HUES6 (cell line): Measurements from ENCODE around the gene TCF7L1.

Source experiments
- H3K27ac ChIP-seq: 2 replicates; pipeline ENCODE4 v1.7.0; 2013; ENCODE audit warnings: low read depth, mild to moderate bottlenecking, low read length, inconsistent platforms
- H3K27me3 ChIP-seq: 2 replicates; pipeline ENCODE4 v1.6.1; 2013; ENCODE audit warnings: low read length; ENCODE audit not compliant: control insufficient read depth, insufficient read depth
- H3K36me3 ChIP-seq: 2 replicates; pipeline ENCODE4 v1.6.1; 2013; ENCODE audit warnings: low read length; ENCODE audit not compliant: control insufficient read depth, insufficient read depth
- H3K4me1 ChIP-seq: 2 replicates; pipeline ENCODE4 v1.6.1; 2013; ENCODE audit warnings: low read length; ENCODE audit not compliant: control insufficient read depth, insufficient read depth
- H3K4me3 ChIP-seq: 2 replicates; pipeline ENCODE4 v1.5.1; 2013; ENCODE audit warnings: low read depth, low read length
- H3K9ac ChIP-seq: one replicate; pipeline ENCODE4 v1.6.1; 2013; ENCODE audit warnings: mild to moderate bottlenecking, low read length
- H3K9me3 ChIP-seq: 2 replicates; pipeline ENCODE4 v1.6.1; 2013; ENCODE audit warnings: low read depth, low read length; ENCODE audit not compliant: control insufficient read depth, insufficient read depth

TCF7L1 gene

DNA sequence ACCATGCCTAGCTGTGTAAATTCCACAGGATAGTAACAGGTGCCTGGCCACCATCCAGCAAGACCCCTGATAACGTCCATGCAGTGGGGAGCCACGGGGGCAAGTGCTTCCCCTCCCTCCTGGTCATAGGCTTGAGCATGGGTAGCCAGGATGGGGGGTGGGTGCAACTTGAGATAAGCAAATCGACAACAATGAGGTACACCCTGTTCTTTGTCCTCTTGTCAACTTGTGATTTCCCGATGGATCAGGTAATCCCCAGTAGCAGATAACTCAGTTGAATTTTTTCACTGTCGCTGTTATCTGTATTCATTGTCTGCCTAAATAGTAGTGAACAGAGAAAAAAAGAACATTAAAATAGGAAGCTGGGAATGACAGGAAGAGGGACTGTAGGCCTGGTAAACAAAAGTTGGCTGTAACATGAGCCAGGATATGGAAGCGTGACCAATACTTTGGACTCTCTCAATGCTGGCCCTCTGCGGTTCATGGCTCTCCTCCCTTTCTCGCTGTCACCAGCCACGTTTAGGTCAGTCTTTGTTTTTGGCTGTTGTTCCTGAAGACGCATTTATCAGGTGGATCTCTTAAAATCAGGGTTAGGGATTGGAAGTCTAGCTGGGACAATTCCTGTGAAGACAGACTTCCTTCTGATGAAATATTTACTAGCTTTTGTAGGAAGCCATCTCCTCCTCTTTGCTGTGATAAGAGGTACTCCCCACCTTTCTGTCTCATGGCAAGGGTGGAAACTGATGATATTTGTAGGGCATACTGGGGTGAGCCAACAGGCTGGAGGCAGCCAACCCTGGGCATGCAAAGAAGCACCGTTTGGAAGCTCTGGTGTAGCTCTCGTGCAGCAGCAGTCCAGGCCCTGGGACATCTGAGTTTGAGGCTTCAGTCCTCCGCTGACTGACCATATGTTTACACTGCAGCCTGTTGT lies 42.4 kb downstream of the TCF7L1 start:
- Histone ChIP-seq H3K4me3 (no peak overlapping the region), H3K9ac (no peak overlapping the region), H3K9me3 (no peaks in the 10 kb centered on the region), H3K36me3 (0 out of 2 replicates have a peak, but pooled peaks cover 3% of the 10 kb centered on the region), H3K27ac (no peak overlapping the region), H3K4me1 (peaks cover 46% of the 10 kb centered on the region), H3K27me3 (no peaks in the 10 kb centered on the region)

DNA sequence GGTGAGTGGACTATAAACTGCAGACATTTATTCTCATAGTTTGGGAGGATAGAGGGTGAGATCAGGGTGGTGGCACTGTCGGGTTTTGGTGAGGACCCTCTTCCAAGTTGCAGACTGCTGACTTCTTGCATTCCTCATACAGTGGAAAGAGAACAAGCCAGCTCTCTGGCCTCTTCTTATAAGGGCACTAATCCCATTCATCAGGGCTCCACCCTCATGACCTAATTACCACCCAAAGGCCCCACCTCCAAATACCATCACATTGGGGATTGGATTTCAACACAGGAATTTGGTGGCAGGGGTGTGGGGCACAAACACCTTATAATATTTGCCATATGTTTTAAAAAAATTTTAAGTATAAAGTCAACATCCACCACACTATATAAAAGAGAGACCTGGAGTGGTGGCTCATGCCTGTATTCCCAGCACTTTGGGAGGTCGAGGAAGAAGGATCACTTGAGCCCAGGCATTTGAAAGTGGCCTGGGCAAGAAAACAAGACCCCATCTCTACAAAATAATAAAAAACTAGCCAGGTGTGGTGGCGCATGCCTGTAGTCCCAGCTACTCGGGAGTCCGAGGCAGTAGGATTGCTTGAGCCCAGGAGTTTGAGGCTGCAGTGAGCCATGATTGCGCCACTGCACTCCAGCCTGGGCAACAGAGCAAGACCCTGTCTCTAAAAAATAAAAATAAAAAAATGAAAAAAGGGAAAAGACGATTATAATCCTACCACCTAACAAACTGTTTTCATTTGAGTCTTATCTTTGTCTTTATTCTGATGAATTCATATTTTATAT lies 44.0 kb downstream of the TCF7L1 start:
- Histone ChIP-seq H3K4me1 (peaks cover 57% of the 10 kb centered on the region), H3K36me3 (0 out of 2 replicates have a peak, but pooled peaks cover 3% of the 10 kb centered on the region), H3K9me3 (no peaks in the 10 kb centered on the region), H3K4me3 (no peak overlapping the region), H3K27me3 (no peaks in the 10 kb centered on the region), H3K27ac (no peak overlapping the region), H3K9ac (no peak overlapping the region)

DNA sequence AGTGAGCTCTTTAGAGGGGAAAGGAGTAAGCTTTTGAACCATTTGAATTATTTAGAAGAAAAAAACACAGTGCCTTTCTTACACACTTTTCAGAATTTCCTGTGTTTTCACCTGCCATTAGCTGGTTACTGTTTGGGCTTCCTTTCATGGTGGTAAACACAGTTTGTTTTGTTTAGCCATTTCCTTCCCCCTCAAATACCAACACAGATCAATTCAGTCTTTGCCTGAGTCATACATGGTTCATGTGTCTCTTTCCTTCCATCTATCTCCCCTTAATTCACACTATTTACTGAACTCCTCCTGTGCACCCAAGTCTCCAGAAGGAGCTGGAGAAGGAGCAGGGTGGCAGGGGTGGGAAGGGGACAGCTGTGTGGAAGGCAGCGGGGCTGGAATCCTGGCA lies 45.0 kb downstream of the TCF7L1 start:
- H3K36me3 ChIP-seq: 0 out of 2 replicates have a peak, but pooled peaks cover 3% of the 10 kb centered on the region
- H3K9ac ChIP-seq: no peak overlapping the region
- H3K4me1 ChIP-seq: peaks cover 57% of the 10 kb centered on the region
- no peaks in the 10 kb centered on the region for H3K27me3 ChIP-seq
- H3K4me3 ChIP-seq: no peak overlapping the region
- H3K9me3 ChIP-seq: no peaks in the 10 kb centered on the region
- no peak overlapping the region for H3K27ac ChIP-seq

DNA sequence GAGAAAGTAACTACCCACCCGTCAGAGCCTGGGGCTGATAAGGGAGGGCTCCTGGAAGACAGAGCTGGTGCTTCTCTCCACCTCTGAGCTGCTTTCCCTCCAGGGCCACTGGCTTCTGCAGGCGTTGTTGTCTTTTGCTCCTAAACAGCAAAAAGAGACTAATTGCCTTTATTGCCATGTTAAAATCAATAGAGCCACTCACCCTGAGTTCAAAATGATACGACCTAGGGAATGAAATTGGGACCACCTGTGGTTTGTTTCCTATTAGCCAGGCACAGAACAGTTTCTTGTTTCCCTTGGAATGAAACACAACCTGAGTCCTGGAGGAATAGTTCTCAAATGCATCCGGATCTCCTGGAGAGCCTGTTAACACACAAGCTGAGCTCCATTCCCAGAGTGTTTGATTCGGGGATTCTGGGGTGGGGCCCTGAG lies 45.8 kb downstream of the TCF7L1 start:
- peaks cover 57% of the 10 kb centered on the region for H3K4me1 ChIP-seq
- H3K27me3 ChIP-seq: no peaks in the 10 kb centered on the region
- no peak overlapping the region for H3K27ac ChIP-seq
- 0 out of 2 replicates have a peak, but pooled peaks cover 3% of the 10 kb centered on the region for H3K36me3 ChIP-seq
- no peak overlapping the region for H3K9ac ChIP-seq
- H3K4me3 ChIP-seq: no peak overlapping the region
- H3K9me3 ChIP-seq: no peaks in the 10 kb centered on the region

DNA sequence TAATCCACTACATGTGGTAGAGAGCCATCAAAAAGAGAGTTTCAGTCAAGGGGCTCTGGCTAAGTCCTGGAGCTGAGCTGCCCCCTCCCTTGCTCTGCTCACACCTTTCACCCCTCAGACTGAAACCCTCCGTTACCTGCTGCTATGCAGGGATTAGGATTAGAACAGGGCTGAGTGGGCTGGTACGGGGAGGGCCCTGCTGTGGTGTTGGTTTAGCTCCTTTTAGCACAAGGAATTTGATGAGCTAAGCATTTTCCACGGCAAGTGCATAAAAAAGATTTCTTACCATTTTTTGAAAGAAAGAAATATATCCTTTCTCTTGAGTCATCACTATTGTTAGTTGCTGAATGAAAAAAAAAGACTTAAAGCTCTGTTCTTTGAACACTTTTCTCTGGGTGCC lies 46.3 kb downstream of the TCF7L1 start:
- H3K27me3 ChIP-seq: no peaks in the 10 kb centered on the region
- H3K4me3 ChIP-seq: no peak overlapping the region
- no peak overlapping the region for H3K9ac ChIP-seq
- 0 out of 2 replicates have a peak, but pooled peaks cover 3% of the 10 kb centered on the region for H3K36me3 ChIP-seq
- H3K4me1 ChIP-seq: peaks cover 57% of the 10 kb centered on the region
- no peak overlapping the region for H3K27ac ChIP-seq
- no peaks in the 10 kb centered on the region for H3K9me3 ChIP-seq

DNA sequence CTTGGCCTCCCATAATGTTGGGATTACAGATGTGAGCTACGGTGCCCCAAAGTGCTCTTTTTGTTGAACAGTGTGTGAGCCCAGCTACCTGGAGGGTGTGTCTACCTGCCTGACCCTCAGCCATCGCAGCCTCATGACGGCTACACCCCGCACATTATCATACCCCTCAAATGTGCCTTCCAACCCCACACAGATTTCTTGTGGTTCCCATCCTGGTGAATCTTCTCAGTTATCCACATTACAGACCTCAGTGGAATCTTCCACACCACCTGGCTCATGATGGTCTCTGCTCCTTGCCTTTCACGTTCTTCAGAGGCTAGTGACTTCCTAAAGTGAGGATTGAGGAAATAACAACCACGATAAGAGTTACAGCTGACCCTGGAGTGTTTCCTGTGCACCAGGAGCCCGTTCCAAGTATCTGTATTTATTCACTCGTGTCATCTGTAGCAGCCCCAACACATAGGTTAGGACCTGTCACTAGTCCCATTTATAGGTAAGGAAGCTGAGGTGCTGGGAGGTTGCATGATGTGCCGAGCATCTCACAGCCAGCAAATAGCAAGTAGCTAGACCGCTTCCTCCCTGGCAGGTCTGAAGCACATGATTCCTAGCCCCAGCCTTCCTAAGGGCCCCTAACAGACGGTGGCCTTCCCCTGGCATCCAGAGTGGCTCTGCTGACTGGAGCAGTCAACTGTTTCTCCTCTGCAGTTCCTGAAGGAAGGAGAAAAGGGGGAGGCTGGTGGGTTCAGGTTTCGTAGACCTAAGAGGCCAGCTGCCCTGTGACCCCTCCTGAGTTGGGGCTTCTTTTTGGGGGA lies 47.3 kb downstream of the TCF7L1 start:
- peaks cover 51% of the 10 kb centered on the region for H3K4me1 ChIP-seq
- H3K36me3 ChIP-seq: 0 out of 2 replicates have a peak, but pooled peaks cover 3% of the 10 kb centered on the region
- H3K27ac ChIP-seq: no peak overlapping the region
- H3K9me3 ChIP-seq: no peaks in the 10 kb centered on the region
- no peaks in the 10 kb centered on the region for H3K27me3 ChIP-seq
- no peak overlapping the region for H3K4me3 ChIP-seq
- H3K9ac ChIP-seq: no peak overlapping the region

DNA sequence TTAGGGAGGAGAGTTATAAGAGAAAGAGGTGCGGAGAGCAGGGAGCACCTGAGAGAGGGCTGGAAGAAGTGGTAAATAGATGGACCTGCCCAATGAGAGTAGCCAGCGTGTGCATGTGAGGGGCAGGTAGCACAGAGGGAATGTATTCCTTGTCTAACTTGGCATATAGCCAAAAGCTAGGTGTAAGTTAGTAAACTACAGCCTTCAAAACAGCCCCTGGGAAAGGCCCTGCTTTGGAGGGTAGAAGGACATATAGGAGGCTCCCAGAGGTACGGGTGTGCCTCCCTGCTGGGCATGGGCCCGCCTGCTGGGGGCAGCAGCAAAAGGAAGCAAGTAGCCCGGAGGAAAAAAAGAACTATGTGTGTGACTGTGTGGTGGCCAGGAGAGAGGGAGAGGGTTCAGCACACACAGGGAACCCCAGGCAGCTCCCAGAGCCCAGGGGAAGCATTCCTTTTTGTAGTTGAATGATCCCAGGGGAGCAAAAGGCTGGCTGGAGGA lies 48.0 kb downstream of the TCF7L1 start:
- no peak overlapping the region for H3K9ac ChIP-seq
- 0 out of 2 replicates have a peak, but pooled peaks cover 3% of the 10 kb centered on the region for H3K36me3 ChIP-seq
- H3K27ac ChIP-seq: no peak overlapping the region
- no peaks in the 10 kb centered on the region for H3K27me3 ChIP-seq
- no peaks in the 10 kb centered on the region for H3K9me3 ChIP-seq
- no peak overlapping the region for H3K4me3 ChIP-seq
- peaks cover 46% of the 10 kb centered on the region for H3K4me1 ChIP-seq

DNA sequence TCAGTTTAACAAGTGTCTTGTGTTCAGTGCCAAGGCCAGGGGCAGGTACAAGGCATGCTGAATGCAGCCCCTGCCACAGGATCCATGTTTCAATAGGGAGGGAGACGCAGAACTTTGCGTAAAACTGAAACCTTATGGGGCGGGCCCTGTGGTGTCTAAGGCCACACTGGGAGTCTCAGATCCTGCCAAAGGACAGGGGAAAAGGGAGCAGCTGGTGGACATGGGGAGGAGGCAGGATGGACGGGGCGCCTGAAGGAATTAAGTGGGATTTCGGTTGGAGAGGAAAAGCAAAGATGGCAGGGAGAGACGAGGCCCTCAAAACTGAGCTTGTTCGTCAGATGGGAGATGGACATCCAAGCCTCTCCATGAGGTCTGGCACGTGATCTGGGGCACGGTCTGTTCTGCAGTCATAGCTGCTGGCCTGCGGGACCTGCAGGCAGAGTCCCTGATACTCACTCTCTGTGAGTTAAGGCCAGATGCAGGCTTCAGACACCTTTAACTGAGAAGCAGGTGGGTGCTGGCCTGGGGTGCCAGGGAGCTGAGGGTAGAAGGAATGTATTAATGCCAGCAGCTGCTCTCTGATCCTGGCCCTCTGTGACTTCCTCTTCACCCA lies 48.8 kb downstream of the TCF7L1 start:
- Histone ChIP-seq H3K4me1 (peaks cover 46% of the 10 kb centered on the region), H3K9ac (no peak overlapping the region), H3K9me3 (no peaks in the 10 kb centered on the region), H3K27me3 (no peaks in the 10 kb centered on the region), H3K4me3 (no peak overlapping the region), H3K36me3 (no peaks in the 10 kb centered on the region), H3K27ac (no peak overlapping the region)

DNA sequence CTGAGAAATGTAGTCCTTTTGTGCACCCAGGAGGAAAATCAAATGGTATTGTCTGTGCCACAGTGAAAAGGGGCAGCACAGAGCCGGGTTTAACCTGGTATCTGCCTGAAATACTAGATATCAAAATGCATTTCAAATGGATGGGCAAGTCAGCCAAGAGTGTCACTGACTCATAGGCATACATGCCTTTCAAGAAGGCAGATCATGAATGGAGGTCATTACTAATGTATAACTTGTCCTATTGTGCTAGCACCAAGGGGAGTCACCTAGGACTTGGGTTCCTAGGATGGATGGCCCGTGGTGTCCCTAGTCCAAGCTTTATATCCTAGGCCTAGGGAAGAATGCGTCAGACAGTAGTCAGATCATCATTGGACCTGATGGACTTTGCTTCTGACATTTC lies 49.9 kb downstream of the TCF7L1 start:
- Histone ChIP-seq H3K36me3 (no peaks in the 10 kb centered on the region), H3K9me3 (no peaks in the 10 kb centered on the region), H3K4me1 (peaks cover 42% of the 10 kb centered on the region), H3K9ac (no peak overlapping the region), H3K27me3 (no peaks in the 10 kb centered on the region), H3K27ac (no peak overlapping the region), H3K4me3 (no peak overlapping the region)

DNA sequence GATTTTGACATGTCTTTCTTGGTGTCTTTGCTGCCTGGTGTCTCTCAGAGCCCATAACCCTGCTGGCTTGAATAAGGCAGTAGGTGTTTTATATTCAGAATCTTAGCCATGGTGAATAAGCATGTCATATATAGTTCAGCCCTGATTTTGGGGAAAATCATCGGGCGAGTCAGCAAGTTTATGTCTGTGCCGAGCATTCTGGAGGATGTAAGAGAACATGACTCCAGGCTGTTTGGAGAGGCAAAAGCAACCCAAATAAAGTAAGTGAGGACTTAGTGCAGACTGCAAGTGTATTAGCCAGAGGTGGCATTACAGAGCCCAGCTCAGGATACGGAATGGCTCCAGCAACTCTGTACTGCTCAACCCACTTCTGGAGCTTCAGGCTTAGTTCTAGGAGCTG lies 50.3 kb downstream of the TCF7L1 start:
- Histone ChIP-seq H3K36me3 (no peaks in the 10 kb centered on the region), H3K4me1 (peaks cover 38% of the 10 kb centered on the region), H3K9me3 (no peaks in the 10 kb centered on the region), H3K27me3 (no peaks in the 10 kb centered on the region), H3K9ac (no peak overlapping the region), H3K4me3 (no peak overlapping the region), H3K27ac (no peak overlapping the region)
